T-helper 2 cell treated with Interferon-gamma antibody and Interleukin-4, amounts not matched to agents 5 μg/mL and 100 μg/mL, for 36 hours (primary cell): Measurements from ENCODE around the gene BCKDK.
"Not testable (repeated sequence)": the region's sequence is repeated elsewhere in the genome, so short reads cannot be mapped to it uniquely, and the experiment has no call there.

Experiments used
- DNase-seq: peaks from one replicate; pipeline ENCODE4 v3.0.0; 2021; ENCODE audit warnings: low spot score
- H3K27ac Mint-ChIP-seq: one replicate; pipeline ENCODE4 v1.8.0; 2021; ENCODE audit warnings: mild to moderate bottlenecking, mixed read lengths
- H3K27me3 Mint-ChIP-seq: one replicate; pipeline ENCODE4 v1.8.0; 2021; ENCODE audit warnings: low read depth, mixed read lengths
- H3K36me3 Mint-ChIP-seq: one replicate; pipeline ENCODE4 v1.8.0; 2021; ENCODE audit warnings: low read depth, mixed read lengths
- H3K4me1 Mint-ChIP-seq: one replicate; pipeline ENCODE4 v1.8.0; 2021; ENCODE audit warnings: low read depth, mixed read lengths
- H3K4me3 Mint-ChIP-seq: one replicate; pipeline ENCODE4 v1.8.0; 2022; ENCODE audit warnings: mild to moderate bottlenecking, moderate library complexity, mixed read lengths
- H3K9me3 Mint-ChIP-seq: one replicate; pipeline ENCODE4 v1.8.0; 2021; ENCODE audit warnings: mixed read lengths

The BCKDK gene

GRCh38 chr16:31132303-31132979 is 24.3 kb downstream of the BCKDK start:
- no peaks in the 10 kb centered on the region for H3K27me3 Mint-ChIP-seq
- peaks cover 7% of the 10 kb centered on the region for H3K36me3 Mint-ChIP-seq

DNA sequence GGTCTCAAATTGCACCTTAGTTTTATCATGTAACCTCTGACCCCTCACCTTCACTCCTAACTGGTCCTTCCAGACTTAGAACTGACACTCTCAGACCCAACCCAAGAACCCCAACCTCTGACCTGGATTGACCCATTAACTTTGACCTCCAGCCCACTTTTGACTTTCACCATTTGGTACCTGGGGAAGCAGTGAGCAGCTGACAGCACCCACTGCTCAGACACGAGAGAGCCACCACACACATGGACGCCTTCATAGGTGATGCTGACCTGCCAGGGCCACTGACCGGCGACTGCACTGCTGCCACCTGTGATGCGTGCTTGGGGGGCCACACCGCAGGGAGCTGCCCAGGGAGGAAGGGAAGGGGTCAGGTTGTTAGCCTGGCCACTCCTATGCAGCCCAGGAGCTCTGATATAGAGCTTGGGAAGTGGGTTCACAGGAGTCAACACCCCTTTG is 24.9 kb downstream of the BCKDK start:
- H3K36me3 Mint-ChIP-seq = peaks cover 2% of the 10 kb centered on the region
- H3K4me1 Mint-ChIP-seq = peaks cover 3% of the 10 kb centered on the region
- no peak overlapping the region for H3K4me3 Mint-ChIP-seq
- no peaks in the 10 kb centered on the region for H3K9me3 Mint-ChIP-seq
- no peak overlapping the region for H3K27ac Mint-ChIP-seq
- H3K27me3 Mint-ChIP-seq = no peaks in the 10 kb centered on the region
- no peak for DNase-seq

More at GRCh38 chr16:31132303-31132979, 24.3 kb downstream of the BCKDK start:
- Mint-ChIP-seq H3K9me3 (no peaks in the 10 kb centered on the region), H3K27ac (no peak overlapping the region), H3K4me1 (peaks cover 3% of the 10 kb centered on the region), H3K4me3 (no peak overlapping the region)
- no peak for DNase-seq

GRCh38 chr16:31134091-31134571 is 25.9 kb downstream of the BCKDK start:
- peaks cover 2% of the 10 kb centered on the region for H3K36me3 Mint-ChIP-seq
- DNase-seq = no peak
- no peak overlapping the region for H3K4me3 Mint-ChIP-seq
- H3K27ac Mint-ChIP-seq = no peak overlapping the region
- H3K27me3 Mint-ChIP-seq = no peaks in the 10 kb centered on the region
- H3K4me1 Mint-ChIP-seq = no peaks in the 10 kb centered on the region
- no peaks in the 10 kb centered on the region for H3K9me3 Mint-ChIP-seq

GRCh38 chr16:31134625-31135534 is 26.7 kb downstream of the BCKDK start:
- Mint-ChIP-seq H3K36me3 (peaks cover 2% of the 10 kb centered on the region), H3K27me3 (no peaks in the 10 kb centered on the region), H3K4me3 (no peak overlapping the region), H3K27ac (no peak overlapping the region), H3K4me1 (no peaks in the 10 kb centered on the region), H3K9me3 (no peaks in the 10 kb centered on the region)
- DNase-seq = no peak

DNA sequence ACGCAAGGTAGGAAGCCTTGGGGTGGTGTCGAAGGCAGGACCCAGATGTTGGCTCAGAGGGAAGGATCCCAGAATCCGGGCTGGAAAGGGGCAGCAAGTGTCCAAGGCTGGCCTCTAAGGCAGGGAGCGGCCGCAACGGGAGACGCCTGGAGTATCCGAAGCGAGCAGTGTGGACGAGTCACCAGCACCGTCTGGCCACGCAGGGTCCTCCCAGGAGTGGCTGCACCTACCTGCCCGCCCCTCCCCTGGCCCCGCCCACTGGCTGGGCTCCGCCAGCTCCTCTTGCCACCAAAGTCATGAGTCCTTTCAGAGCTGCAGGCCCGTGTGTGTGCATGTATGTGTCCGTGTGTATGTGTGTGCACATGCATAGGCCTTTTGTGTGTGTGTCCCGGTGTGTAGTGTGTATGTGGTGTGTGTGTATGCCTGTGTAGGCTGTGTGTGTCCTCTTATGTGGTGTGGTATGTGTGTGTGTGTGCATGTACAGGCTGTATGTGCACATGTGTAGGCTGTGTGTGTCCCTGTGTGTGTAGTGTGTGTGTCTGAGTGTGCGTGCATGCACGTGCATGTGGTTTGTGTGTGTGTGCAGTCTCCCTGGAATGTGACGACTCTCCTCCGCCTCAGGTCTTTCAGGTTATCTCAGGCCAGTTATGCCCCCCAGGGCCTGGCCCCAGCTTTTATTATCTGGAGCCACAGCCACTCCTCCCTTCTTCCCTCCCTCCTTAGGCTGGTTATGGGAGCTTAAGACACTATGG is 27.5 kb downstream of the BCKDK start, which contains the start of gene PRSS8:
Gene PRSS8 (minus strand): TSS at position 193 of the 752 bp plus-strand sequence. CDS start 229 bp downstream, outside the sequence.
- H3K4me1 Mint-ChIP-seq = peaks cover 1% of the 10 kb centered on the region
- H3K4me3 Mint-ChIP-seq = no peak within 1 kb of the TSS
- H3K9me3 Mint-ChIP-seq = no peaks in the 10 kb centered on the region
- H3K27ac Mint-ChIP-seq = no peak within 1 kb of the TSS
- DNase-seq = no peak
- H3K27me3 Mint-ChIP-seq = no peaks in the 10 kb centered on the region
- peaks cover 2% of the 10 kb centered on the region for H3K36me3 Mint-ChIP-seq

GRCh38 chr16:31136287-31136662 is 28.1 kb downstream of the BCKDK start:
- Mint-ChIP-seq H3K4me3 (no peak overlapping the region), H3K4me1 (peaks cover 2% of the 10 kb centered on the region), H3K9me3 (no peaks in the 10 kb centered on the region), H3K36me3 (peaks cover 2% of the 10 kb centered on the region), H3K27ac (no peak overlapping the region), H3K27me3 (no peaks in the 10 kb centered on the region)
- DNase-seq = no peak

DNA sequence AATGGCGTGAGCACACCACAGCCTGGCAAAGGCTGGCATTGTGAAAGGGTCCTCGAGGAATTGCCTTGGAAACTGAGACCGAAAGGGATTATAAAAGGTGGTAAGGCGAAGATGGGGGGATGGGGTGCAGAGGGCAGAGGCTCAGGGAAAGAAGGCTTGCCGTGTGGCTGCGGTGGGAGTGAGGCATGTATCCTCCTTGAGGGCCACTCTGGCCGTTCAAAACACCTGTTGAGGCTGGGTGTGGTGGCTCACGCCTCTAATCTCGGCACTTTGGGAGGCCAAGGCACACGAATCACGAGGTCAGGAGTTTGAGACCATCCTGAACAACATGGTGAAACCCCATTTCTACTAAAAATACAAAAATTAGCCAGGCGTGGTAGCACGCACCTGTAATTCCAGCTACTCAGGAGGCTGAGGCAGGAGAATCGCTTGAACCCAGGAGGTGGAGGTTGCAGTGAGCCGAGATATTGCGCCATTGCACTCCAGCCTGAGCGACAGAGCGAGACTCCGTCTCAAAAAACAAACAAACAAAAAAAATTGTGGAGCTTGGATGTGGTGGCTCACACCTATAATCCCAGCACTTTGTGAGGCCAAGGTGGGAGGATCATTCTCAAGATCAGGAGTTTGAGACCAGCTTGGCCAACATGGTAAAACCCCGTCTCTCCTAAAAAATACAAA is 28.8 kb downstream of the BCKDK start:
- not testable (repeated sequence) for DNase-seq, H3K4me3 Mint-ChIP-seq, H3K27ac Mint-ChIP-seq, H3K4me1 Mint-ChIP-seq, H3K27me3 Mint-ChIP-seq, H3K36me3 Mint-ChIP-seq, H3K9me3 Mint-ChIP-seq

DNA sequence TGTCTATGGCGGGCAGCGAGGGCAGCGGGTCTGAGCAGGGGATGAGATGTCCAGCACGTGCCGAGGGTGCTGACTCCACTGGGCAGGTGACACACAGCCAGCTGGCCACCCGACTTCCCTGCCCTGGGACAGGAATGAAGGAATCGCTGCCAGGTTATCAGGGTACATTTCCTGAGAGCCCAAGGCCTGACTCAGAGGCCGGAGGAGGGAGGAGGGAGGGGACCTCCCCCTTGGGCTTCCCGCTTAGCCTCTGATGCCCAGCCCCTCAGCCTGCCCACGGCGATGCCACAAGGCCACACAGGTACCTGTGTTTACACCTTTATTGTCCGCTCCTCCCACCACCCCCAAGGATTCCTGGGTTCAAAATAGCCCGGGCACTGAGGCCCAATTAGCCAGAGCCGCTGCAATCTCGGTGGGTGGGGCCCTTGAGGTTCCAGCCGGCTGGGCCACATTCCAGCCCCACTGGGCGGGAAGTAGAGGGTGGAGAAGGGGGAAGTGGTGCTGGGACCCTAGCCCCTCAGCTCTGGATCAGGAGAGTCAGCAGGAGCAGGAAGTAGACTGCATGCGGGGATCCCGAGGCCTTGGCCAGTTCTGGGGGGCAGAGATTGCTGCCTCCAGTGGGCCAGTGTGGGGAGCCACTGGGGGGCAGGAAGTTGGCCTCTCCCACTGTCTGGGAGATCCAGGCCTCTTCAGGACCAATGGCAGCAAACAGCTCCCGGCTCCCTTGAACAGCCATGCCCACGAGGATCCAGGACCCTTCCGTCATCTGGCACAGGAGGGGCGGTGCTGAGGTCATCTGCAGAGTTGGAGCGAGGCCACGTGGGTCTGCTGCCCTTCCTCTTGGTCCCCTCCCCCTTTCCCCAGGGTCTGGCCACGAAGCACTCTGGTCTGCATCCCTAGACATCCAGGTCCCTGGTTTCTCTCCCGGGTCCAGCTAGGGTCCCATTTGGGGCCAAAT is 30.7 kb downstream of the BCKDK start:
- no peak overlapping the region for H3K4me3 Mint-ChIP-seq
- no peak for DNase-seq
- H3K9me3 Mint-ChIP-seq = no peaks in the 10 kb centered on the region
- H3K36me3 Mint-ChIP-seq = no peaks in the 10 kb centered on the region
- H3K4me1 Mint-ChIP-seq = peaks cover 14% of the 10 kb centered on the region
- H3K27ac Mint-ChIP-seq = no peak overlapping the region
- no peaks in the 10 kb centered on the region for H3K27me3 Mint-ChIP-seq

GRCh38 chr16:31141071-31141469 is 32.9 kb downstream of the BCKDK start:
- not testable (repeated sequence) for H3K36me3 Mint-ChIP-seq, H3K27ac Mint-ChIP-seq, DNase-seq, H3K27me3 Mint-ChIP-seq, H3K9me3 Mint-ChIP-seq, H3K4me3 Mint-ChIP-seq
- peaks cover 14% of the 10 kb centered on the region for H3K4me1 Mint-ChIP-seq

GRCh38 chr16:31141489-31142108 is 33.4 kb downstream of the BCKDK start:
- peaks cover 2% of the 10 kb centered on the region for H3K27me3 Mint-ChIP-seq
- peak overlapping the region; percentile 81 for H3K27ac Mint-ChIP-seq
- H3K4me1 Mint-ChIP-seq = peaks cover 14% of the 10 kb centered on the region
- H3K9me3 Mint-ChIP-seq = no peaks in the 10 kb centered on the region
- no peaks in the 10 kb centered on the region for H3K36me3 Mint-ChIP-seq
- H3K4me3 Mint-ChIP-seq = peak overlapping the region; percentile 77
- no peak for DNase-seq

DNA sequence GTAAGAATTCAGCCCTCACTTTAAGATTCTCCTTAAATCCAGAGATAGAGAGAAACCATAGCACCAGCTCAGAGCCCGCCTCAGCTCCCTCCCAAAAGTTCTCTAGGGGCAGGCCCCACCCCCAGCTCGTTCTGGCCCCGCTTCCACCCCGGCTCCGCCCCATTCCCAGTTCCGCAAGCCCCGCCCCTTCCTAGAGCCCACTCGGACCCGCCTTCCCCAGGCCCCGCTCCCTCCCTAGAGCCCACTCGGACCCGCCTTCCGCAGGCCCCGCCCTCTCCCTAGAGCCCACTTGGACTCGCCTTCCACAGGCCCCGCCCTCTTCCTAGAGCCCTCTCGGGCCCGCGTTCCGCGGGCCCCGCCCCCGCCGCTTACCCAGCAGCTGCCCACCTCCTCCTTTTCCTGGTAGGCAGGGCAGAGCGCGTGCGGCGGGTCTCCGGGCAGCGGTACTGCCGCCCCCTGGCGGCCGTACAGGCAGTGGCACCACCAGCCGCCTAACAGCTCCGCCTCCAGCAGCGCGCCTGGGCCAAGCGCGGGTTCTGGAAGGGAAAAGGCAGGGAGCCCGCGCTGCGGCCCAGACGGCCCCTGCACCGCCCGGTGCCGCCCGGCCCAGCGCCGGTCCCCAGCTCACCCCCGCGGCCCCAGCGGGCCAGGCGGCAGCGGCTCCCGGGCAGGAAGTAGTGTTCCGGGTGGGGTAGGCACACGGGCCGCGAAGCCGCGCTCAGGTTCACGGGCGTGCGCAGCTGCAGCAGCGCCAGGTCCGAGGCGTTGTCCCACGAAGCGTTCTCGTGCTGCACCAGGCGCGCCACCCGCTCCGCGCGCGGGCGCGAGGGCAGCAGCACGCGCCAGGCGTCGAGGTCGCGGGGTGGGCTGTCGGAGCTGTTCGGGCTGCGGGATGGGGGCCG is 34.2 kb downstream of the BCKDK start:
- Mint-ChIP-seq H3K36me3 (no peaks in the 10 kb centered on the region), H3K4me3 (peak overlapping the region; percentile 77), H3K9me3 (no peaks in the 10 kb centered on the region), H3K27me3 (peaks cover 2% of the 10 kb centered on the region), H3K27ac (peak overlapping the region; percentile 81), H3K4me1 (peaks cover 14% of the 10 kb centered on the region)
- DNase-seq = peak; percentile 98
